ENCODE measurements around the gene NUP210.
"Not testable (repeated sequence)": the region's sequence is repeated elsewhere in the genome, so short reads cannot be mapped to it uniquely, and the experiment has no call there.

Gene NUP210

DNA sequence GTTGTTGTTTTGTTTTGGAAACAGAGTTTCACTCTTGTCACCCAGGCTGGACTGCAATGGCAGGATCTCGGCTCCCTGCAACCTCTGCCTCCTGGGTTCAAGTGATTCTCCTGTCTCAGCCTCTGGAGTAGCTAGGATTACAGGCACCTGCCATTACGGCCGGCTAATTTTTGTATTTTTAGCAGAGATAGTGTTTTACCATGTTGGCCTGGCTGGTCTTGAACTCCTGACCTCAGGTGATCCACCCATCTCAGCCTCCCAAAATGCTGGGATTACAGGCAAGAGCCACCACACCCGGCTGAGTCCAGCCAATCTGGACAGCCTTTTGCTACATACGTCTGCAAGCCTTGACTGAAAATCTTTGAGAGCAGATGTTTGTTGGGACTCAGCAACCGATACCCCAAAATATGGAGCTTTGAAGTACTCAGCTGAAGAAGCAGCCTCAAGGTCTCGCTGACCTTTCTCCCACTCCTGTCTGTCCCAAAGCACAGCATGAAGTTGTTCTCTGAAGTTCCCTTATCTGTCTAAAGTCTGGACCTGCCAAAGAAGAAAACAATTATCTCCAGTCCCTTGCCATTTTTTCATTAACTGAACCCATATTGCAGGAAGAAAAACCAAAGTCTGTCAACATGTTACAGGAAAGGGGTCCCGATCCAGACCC is 9.6 kb upstream of the NUP210 start:
- DNase-seq (ENCODE audit: low spot score), result no peak

DNA sequence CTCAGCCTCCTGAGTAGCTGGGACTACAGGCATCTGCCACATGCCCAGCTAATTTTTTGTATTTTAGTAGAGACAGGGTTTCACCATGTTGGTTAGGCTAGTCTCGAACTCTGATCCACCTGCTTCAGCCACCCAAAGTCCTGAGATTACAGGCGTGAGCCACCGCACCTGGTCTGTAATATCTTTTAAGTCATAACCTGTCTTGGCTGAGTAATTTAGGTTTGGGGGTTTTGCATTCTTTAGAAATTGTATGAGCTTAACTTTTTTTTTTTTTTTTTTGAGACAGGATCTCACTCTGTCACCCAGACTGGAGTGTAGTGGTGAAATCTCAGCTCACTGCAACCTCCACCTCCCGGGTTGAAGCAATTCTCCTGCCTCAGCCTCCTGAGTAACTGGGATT is 8.6 kb upstream of the NUP210 start:
- not testable (repeated sequence) for DNase-seq (ENCODE audit: low spot score)

DNA sequence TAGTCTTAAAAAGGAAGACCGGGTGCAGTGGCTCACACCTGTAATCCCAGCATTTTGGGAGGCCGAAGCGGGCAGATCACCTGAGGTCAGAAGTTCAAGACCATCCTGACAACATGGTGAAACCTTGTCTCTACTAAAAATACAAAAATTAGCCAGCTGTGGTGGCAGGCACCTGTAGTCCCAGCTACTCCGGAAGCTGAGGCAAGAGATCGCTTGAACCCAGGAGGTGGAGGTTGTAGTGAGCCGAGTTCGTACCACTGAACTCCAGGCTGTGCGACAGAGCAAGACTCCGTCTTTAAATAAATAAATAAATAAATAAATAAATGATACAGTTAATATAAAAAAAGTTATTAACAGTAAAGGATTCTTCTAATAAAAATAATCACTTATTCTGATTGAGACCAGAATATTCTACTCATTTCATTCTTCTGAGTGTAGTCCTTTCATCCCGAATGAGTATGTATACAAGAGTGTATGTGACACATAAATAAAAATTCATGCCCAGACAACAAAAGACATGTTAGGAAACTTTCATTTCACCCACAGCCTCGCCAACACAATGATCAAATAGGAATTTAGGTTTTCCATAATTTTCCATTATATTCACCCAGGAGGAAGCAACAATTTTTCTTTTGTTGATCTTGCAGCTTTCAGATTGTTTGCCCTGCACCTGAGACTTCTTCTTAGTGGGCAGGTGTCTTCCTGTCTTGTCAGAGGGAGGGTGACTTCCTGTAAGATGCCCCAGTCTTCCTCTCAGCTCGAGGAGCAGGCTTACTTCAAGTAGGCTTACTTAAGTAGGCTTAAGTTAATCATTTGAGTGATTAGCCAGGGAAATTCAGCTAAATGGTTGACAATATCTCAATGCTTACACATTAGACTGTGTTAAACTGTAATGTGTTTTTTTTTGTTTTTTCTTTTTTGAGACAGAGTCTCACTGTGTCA is 7.8 kb upstream of the NUP210 start:
- peak; percentile 69 for DNase-seq (ENCODE audit: low spot score)

DNA sequence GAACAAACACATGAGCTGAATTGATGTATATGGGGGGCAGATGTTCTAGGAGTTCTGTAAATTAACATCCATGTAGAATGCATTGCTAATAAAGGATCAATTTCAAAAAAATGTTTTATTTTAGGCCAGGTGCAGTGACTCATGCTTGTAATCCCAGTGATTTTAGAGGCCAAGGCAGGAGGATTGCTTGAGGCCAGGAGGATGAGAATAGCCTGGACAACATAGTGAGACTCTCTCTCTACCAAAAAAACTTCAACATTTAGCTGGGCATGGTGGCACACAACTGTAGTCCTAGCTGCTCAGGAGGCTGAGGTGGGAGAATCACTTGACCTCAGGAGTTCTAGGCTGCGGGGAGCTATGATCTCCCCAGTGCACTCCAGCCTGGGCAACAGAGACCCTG is 6.5 kb upstream of the NUP210 start:
- no peak for DNase-seq (ENCODE audit: low spot score)

- DNase-seq (ENCODE audit: low spot score), result no peak
Measured at GRCh38 chr3:13425689-13426088, 5.6 kb upstream of the NUP210 start.

DNA sequence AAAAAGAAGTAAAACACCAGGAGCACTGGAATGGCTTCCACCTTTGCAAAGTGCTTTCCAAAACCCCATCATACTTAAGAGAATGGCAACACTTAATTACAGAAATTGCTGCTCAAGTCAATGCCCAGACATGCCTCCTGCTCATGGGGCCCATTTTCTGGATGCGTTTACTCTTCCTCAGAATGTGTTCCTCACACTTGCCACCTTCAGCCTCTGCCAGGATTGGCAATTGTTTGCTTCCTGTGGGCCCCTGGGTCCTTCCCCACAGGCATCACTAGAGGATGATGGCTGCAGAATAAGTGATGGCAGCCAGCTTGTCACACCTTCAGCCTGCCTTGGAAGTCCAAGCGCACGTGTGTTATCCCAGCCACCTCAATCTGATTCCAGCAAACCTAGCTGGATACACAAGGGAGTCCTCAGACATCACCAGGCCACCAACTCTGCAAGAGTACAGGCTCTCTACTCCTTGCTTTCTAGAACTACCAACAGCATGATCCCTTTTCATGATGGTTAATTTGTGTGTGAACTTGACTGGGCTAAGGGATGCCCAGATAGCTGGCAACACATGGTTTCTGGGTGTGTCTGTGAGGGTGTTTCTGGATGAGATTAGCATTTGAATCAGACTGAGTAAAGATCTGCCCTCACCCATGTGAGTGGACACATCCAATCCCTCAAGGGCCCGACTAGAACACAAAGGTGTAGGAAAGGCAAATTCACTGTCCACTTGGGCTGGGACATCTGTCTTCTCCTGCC is 4.9 kb upstream of the NUP210 start:
- no peak for DNase-seq (ENCODE audit: low spot score)

GRCh38 chr3:13424141-13424844 is 4.2 kb upstream of the NUP210 start:
- DNase-seq (ENCODE audit: low spot score), result no peak

DNA sequence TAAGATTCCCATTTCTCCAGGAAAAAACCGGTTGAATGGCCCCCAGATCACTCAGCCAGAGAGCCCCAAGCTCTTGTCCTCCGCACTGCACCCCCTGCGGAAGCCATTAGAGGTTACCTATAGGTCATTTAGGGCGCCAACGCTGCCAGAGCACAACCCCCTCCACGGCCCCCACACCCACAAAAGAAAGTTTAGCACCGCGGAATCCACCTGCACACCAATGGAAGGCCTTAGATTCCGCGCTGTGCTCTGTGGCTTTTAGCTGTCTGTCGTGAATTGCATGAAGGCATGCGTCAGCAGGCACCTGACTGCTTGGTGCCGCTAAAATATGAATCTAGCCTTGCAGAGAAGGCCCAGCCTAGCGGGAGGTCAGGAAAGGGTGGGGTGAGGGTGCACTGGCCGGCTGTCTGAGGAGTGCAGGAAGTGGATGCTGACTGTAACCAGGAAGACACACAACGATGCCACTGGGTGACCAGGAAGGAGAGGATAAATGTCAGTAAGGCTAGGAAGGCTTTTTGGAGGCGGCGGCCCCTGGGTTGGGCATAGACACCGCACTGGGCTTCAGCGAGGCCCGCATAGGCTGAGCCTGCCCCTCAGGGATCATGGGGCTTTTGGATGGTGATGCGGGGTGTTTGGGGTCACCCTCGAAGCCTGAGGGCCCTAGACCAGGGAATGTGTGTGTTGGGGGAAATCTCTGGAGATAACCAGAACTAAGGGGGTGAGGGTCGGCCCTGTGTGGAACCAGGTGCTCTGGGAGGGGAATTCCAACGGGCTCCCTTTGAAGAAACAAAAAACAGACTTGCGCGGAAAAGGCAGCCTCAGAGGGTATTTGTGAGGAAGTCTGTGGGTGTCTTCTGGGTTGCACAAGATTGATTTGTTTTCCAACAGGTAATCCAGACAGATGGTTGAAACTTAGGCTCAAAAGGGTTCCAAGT is 976 bp upstream of the NUP210 start:
- DNase-seq (ENCODE audit: low spot score), result no peak

- peak; percentile 87 for DNase-seq (ENCODE audit: low spot score)
Measured at GRCh38 chr3:13419505-13420044, 547 bp downstream of the NUP210 start.

DNA sequence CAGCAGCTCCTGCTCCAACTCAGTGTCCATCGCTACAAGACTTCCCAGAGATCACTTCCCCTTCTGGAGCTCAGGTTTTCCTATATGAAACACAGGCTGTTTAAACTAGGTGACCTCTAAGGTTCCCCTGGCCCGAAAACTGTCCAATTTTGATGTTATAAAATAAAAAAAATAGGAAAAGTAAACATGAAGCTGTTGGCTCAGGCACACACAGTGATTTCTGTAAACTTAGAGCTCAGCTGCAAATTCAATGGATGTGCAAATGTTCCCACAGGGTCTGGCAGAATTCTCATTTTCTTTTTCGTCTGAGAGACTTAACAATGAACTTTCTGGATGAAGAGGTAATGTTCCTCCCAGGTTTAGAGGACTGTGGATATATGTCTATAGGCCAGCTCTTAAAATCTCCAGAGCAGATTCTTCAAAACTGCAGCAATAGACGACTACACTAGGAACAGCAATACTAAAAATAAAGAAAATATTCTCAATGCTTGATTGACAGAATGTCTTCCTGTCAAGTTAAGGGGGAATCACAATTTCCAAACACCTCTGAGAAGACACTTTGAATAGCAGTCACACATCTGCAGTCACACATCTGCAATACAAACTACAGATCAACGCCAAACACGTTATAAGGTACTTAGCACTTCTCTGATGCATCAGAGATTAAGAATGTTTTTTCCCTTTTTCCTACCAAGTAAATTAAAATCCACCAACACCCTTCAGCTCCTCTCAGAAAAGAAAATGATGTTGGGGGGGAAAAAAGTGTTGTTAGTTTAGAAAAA is 2.8 kb downstream of the NUP210 start:
- no peak for DNase-seq (ENCODE audit: low spot score)

- no peak for DNase-seq (ENCODE audit: low spot score)
Measured at GRCh38 chr3:13415997-13416793, 3.9 kb downstream of the NUP210 start.

- no peak for DNase-seq (ENCODE audit: low spot score)
Measured at GRCh38 chr3:13415236-13415986, 4.7 kb downstream of the NUP210 start.

- no peak for DNase-seq (ENCODE audit: low spot score)
Measured at GRCh38 chr3:13414040-13414729, 5.9 kb downstream of the NUP210 start.

DNA sequence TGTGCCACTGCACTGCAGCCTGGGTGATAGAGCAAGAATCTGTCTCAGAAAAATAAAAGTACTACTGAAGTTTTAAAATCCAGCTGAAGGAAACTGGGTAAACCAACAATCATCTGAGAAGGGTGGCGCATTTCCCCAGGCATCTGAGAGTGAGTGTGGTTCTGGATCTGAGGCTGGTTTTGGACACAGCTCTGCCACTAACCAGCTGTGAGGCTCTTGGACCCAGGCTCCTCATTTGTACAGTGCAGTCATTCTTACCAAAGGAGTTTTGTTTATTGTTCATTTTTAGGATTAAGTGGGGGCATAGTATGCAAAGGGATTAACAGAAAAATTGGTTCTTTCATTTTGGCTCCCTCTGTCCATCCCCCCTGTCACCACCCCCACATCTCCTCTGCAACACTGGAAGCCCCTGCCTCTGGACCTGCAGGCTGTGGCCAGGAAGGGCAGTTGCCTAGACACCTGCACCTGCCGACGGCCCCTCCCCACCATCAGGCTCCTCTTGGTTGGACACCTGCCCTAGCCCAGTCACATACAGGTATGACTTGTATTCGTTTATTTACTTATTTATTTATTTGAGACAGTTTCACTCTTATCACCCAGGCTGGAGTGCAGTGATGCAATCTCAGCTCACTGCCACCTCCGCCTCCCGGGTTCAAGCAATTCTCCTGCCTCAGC is 8.8 kb downstream of the NUP210 start:
- no peak for DNase-seq (ENCODE audit: low spot score)

DNA sequence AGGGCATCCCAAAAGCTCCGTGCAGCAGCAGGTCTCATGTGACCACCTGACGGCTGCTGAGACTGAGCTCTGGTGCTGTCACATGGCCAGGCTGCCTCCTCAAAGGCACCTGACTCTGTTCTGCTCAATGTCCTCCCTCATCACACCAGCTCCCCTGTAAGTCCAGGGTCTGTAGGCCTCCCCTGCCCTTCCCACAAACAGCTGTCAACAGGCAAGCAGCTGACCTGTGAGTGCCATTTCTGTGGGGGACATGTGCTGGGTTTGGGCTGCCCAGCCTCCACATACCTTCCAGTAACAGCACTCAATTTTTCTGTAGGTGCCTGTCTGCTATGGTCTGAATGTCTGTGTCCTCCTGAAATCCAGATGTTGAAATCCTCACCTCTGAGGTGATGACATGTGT is 11.2 kb downstream of the NUP210 start:
- no peak for DNase-seq (ENCODE audit: low spot score)

DNA sequence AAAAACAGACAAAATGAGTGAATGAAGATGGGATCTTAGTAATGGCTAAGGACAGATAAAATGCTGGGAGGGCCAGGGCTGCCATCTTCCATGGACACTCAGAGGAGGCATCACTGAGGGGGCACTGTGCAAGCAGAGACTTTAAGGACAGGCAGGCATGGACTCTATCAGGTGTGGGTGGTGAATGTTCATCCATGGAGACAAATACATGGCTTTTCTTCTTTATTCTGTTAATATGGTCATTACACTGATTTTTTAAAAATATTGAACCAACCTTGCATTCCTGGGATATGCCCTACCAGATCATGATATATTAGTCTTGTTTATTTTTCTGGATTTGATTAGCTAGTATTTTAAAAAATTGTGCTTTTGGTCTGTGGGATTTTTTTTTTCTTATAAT is 12.2 kb downstream of the NUP210 start:
- DNase-seq (ENCODE audit: low spot score), result no peak

GRCh38 chr3:13407475-13407874 is 12.6 kb downstream of the NUP210 start:
- no peak for DNase-seq (ENCODE audit: low spot score)
